Activated naive CD8-positive, alpha-beta T cell (primary cell): ENCODE results near the gene TEX52.
"Not testable (repeated sequence)": the region's sequence is repeated elsewhere in the genome, so short reads cannot be mapped to it uniquely, and the experiment has no call there.

Source experiments
- H3K27ac Mint-ChIP-seq: one replicate; pipeline ENCODE4 v1.8.0; 2021; ENCODE audit warnings: mixed read lengths
- H3K27me3 Mint-ChIP-seq: one replicate; pipeline ENCODE4 v1.8.0; 2021; ENCODE audit warnings: mixed read lengths
- H3K36me3 Mint-ChIP-seq: one replicate; pipeline ENCODE4 v1.8.0; 2021; ENCODE audit warnings: mixed read lengths
- H3K4me1 Mint-ChIP-seq: one replicate; pipeline ENCODE4 v1.8.0; 2021; ENCODE audit warnings: low read depth, mixed read lengths
- H3K4me3 Mint-ChIP-seq: one replicate; pipeline ENCODE4 v1.8.0; 2021; ENCODE audit warnings: mild to moderate bottlenecking, mixed read lengths
- H3K9me3 Mint-ChIP-seq: one replicate; pipeline ENCODE4 v1.8.0; 2021; ENCODE audit warnings: low read depth, mixed read lengths

TEX52 gene

DNA sequence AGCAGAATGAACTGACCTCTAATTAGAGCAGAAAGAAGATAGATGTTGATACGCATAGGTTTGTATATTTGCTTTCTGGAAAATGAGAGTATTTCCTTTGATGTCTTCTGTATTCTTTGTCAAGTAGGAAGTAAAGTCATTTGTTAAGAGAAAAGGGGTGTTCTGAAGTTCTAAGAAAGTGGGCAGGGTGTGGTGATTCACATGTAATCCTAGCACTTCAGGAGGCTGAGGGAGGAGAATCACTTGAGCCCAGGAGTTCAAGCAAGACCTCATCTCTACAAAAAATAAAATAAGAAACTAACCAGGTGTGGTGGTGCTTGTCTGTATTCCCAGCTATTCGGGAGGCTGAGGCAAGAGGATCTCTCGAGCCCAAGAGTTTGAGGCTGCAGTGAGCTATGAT, 23.0 kb upstream of the TEX52 start:
- Mint-ChIP-seq H3K4me3 (peak overlapping the region; percentile 7), H3K4me1 (peaks cover 40% of the 10 kb centered on the region), H3K27ac (no peak overlapping the region), H3K27me3 (no peaks in the 10 kb centered on the region), H3K9me3 (no peaks in the 10 kb centered on the region), H3K36me3 (no peaks in the 10 kb centered on the region)

DNA sequence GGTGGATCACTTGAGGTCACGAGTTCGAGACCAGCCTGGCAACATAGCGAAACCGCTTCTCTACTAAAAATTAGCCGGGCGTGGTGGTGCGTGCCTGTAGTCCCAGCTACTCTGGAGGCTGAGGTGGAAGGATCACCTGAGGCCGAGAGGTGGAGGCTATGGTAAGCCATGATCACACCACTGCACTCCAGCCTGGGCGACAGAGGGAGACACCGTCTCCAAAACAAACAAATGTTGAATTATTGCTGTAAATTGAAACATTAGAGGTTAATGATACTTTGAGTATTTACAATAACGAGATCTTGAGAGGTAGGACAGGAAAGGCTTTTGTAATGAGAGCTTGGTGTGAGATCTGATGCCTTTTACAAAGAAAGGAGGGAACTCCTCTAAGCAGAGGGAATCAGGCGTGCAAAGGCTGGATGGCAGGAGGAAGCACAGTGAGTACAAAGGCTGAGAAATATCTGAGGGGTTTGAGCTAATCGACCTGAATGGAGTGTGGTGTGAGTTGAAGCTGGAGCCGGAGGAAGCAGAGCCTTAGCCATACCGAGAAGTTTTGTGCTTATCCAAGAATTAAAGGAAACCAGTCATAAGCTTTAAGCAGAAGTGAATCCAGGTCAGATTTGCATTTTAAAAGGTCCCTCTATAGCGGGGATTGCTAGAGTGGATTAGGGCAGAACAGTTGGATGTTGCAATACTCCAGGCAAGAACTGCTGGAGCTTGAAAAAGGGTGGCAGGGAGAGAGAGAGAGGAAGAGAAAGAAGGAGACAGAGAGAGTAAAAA, 21.3 kb upstream of the TEX52 start:
- Mint-ChIP-seq H3K9me3 (no peaks in the 10 kb centered on the region), H3K4me3 (peak overlapping the region; percentile 97), H3K4me1 (peaks cover 37% of the 10 kb centered on the region), H3K36me3 (no peaks in the 10 kb centered on the region), H3K27ac (peak overlapping the region; percentile 98), H3K27me3 (no peaks in the 10 kb centered on the region)

DNA sequence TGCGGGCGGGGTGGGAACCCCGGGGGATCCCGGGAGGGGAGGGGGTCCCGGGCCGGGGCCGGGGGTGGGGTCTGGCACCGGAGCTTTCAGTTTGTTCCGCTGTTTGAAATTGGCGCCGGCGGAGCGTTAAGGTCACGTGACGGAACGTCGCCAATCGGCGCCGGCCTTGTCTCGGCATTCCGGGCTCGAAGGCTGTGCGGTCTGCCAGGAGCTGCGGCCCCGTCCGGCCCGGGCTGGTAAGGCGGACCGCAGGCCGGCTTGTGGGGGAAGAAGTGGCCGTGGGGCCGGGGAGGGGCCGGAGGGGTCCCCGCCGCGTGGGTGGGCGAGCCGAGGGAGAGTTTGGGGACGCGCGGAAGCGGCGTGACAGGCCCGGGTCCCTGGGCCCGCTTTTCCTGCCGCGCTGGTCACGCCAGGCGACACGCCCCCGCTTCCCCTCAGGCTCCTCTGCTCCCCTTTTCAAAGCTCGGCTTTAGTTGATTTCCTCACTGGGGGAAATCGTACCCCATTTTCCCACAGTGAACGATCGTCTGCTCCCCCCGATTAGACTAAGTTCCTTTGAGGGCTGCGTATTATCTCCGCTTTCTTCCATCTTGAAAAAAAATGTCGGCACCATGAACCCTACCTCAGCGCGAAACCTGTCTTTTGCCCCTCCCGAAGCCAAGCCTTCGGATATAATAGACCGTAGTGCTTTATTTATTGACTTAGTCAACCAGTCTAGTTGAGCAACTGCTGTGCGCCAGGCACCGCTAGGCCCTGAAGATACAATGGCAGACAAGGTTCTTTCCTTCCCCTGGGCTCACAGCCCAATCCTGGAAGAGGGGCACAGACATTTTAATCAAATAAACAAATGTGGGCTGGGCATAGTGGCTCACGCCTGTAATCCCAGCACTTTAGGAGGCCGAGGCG, 20.5 kb upstream of the TEX52 start, which contains the start of the genes FOXM1 and RHNO1:
Gene FOXM1, minus strand, starts transcription at position 128 of the 906 bp plus-strand sequence. CDS start 2,696 bp downstream, outside the sequence.
Gene RHNO1, plus strand, starts transcription at position 177 of the 906 bp plus-strand sequence. CDS start 8,144 bp downstream, outside the sequence.
- H3K36me3 Mint-ChIP-seq = no peaks in the 10 kb centered on the region
- peak within 1 kb of the TSS; percentile 97 for H3K4me3 Mint-ChIP-seq
- H3K27me3 Mint-ChIP-seq = no peaks in the 10 kb centered on the region
- H3K27ac Mint-ChIP-seq = peak within 1 kb of the TSS; percentile 98
- peaks cover 37% of the 10 kb centered on the region for H3K4me1 Mint-ChIP-seq
- no peaks in the 10 kb centered on the region for H3K9me3 Mint-ChIP-seq

DNA sequence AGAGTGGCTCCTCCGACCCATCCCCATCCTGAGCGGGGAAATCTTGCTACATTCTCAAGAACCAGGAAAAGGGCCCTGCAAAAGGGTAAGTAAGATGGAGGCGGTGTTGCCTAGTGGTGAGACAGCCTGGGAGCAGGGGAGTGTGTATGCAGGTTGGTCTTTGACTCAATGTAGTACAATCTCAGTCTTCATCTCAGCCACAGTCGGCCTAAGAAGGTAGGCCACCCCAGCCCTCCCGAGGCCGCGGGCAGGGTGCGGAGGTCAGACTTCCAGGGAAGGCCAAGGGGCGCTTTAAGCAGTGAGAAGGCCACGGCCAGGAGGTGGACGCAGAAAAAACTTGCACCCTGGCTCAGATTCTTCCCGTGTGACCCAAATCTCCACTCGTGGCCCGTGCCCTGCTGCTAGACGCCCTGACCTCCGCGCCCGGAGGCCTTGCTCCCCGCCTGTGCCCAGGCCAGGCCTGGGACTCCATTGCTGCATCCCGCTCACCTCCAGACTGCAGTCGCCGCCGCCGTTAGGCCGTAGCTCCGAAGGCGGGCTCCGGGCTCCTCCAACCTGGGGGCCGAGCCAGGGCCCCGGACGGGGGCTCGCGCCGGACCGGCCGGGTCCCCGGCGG, 19.7 kb upstream of the TEX52 start:
- Mint-ChIP-seq H3K27me3 (no peaks in the 10 kb centered on the region), H3K9me3 (no peaks in the 10 kb centered on the region), H3K27ac (peak overlapping the region; percentile 46), H3K36me3 (no peaks in the 10 kb centered on the region), H3K4me3 (peak overlapping the region; percentile 89), H3K4me1 (peaks cover 34% of the 10 kb centered on the region)

DNA sequence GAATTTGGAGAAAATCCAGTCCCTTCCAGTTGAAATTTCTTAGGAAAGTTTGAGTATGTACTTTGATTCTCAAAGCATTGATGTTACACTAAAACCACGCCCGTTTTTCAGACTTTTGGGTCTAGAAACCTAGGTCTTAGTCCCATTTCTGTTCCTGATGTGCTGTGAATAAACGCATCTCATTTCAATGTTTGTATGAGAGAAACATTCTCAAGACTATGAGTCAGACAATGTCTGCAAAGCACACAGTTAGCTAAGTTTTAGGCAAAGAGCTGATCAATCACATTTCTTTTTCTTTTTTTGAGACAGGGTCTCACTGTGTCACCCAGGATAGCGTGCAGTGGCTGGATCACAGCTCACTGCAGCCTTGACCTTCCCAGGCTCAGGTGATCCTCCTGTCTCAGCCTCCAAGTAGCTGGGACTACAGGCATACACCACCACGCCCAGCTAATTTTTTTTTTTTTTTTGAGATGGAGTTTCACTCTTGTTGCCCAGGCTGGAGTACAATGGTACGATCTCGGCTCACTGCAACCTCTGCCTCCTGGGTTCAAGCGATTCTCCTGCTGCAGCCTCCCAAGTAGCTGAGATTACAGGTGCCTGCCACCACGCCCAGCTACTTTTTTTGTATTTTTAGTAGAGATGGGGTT, 12.3 kb upstream of the TEX52 start:
- H3K36me3 Mint-ChIP-seq, H3K4me1 Mint-ChIP-seq, H3K27ac Mint-ChIP-seq, H3K9me3 Mint-ChIP-seq, H3K27me3 Mint-ChIP-seq, H3K4me3 Mint-ChIP-seq: not testable (repeated sequence)

DNA sequence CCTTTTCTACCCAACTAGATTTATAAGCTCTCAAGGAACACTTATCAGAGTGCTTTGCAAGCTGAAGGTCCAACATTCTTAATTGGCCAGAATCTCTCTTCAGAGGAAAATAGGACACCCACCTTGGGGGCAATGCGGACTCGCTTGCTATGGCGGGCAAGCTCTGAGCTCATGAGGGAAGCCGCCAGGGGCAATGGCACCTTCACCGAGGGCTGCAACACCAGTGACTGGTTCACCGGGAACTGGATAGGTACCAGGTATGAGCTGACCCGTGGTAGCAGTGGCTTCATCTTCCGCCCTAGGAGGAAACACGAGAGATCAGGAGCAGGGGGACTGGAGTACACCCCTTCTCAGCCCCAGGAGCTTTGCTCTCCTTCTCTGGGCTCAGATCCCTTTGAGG, 7.4 kb upstream of the TEX52 start:
- Mint-ChIP-seq H3K27ac (no peak overlapping the region), H3K4me3 (no peak overlapping the region), H3K27me3 (no peaks in the 10 kb centered on the region), H3K4me1 (peaks cover 6% of the 10 kb centered on the region), H3K36me3 (no peaks in the 10 kb centered on the region), H3K9me3 (no peaks in the 10 kb centered on the region)

DNA sequence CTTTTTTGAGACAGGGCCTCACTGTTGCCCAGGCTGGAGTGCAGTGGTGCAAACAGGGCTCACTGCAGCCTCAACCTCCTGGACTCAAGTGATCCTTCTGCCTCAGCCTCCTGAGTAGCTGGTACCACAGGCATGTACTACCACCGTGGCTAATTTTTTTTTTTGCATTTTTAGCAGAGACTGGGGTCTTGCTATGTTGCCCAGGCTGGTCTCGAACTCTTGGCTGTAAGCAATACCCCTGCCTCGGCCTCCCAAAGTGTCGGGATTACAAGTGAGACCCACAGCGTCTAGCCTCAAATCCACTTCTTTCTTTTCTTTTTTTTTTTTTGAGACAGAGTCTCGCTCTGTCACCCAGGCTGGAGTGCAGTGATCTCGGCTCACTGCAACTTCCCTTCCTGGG, 6.6 kb upstream of the TEX52 start:
- H3K4me3 Mint-ChIP-seq, H3K27me3 Mint-ChIP-seq, H3K27ac Mint-ChIP-seq, H3K9me3 Mint-ChIP-seq, H3K36me3 Mint-ChIP-seq, H3K4me1 Mint-ChIP-seq: not testable (repeated sequence)

DNA sequence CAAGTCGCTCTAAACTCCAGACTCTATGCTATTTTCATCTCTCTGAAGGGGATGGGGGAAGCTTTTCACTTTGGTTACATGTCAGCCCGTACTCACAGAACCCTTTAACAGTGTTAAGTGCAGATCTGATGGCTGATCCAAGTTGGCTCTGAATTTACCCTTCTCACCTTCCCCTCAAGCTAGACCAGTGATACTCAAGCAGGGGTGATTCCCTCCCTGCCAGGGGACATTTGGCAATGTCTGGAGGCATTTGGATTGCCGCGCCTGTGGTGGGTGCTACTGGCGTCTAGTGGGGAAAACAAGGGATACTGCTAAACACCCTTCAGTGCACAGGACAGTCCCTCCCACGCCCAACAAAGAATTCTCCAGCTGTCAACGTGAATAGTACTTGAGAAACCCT, 6.0 kb upstream of the TEX52 start:
- Mint-ChIP-seq H3K9me3 (no peaks in the 10 kb centered on the region), H3K27ac (no peak overlapping the region), H3K27me3 (no peaks in the 10 kb centered on the region), H3K4me1 (no peaks in the 10 kb centered on the region), H3K36me3 (no peaks in the 10 kb centered on the region), H3K4me3 (no peak overlapping the region)

DNA sequence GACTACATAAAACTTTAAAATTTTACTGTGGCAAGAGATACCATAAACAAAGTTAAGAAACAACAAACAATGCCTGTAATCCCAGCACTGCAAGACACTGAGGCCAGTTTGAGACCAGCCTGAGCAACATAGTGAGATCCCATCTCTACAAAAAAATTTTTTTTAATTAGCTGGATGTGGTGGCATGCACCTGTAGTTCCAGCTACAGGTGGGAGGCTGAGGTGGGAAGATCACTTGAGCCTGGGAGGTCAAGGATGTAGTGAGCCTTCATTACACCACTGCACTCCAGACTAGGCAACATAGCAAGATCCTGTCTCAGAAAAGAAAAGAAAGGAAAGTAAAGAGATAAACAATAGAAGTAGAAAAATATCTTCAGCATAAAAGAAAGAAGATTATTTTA, 3.3 kb upstream of the TEX52 start:
- Mint-ChIP-seq H3K9me3 (no peaks in the 10 kb centered on the region), H3K4me3 (no peak overlapping the region), H3K4me1 (no peaks in the 10 kb centered on the region), H3K27ac (no peak overlapping the region), H3K27me3 (no peaks in the 10 kb centered on the region), H3K36me3 (peaks cover 2% of the 10 kb centered on the region)

DNA sequence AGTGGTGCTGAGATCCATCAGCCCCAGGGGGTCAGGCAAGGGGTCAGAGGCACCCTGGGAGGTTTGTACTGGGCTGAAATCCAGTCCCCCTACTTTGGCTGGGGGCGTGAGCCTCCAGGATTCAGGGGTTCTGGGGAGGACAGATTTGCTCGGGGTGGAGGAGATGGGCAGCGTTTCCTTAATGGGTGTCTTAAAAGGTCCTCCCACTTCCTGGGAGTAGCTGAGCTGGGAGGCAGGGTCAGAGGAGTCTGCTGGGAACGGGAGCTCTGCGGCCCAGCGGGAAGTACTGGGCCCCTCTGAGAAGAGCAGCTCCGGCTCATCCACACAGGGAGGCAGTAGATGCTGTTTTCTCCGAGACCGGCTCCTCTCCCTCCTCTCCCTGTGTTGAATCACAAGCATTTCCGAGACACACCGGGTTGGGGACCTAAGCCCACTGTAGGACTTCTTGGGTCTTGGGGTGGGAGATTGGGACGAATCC, 2.1 kb upstream of the TEX52 start:
- Mint-ChIP-seq H3K36me3 (peaks cover 2% of the 10 kb centered on the region), H3K27ac (no peak overlapping the region), H3K27me3 (no peaks in the 10 kb centered on the region), H3K4me1 (no peaks in the 10 kb centered on the region), H3K4me3 (no peak overlapping the region), H3K9me3 (no peaks in the 10 kb centered on the region)

DNA sequence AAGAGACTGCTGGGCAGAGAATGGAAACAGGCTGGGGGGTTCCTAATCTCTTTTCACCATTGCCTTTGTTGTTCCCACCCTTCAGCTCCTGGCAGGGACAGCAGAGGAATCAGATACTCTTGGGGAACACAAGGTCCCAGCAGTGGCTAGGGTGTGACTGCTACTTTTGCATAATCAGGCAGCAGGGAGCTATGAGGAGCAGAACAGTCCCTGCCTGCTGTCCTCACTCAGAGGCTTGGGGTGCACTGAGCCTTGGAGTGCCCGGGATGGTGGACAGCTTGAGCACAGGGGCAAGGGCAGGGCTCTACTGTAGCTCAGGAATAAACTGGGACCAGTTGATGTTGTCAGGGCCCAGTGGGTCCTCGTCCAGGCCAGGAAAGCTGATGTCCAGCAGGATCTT, 1.5 kb upstream of the TEX52 start:
- Mint-ChIP-seq H3K9me3 (no peaks in the 10 kb centered on the region), H3K4me1 (no peaks in the 10 kb centered on the region), H3K27me3 (no peaks in the 10 kb centered on the region), H3K4me3 (no peak overlapping the region), H3K27ac (no peak overlapping the region), H3K36me3 (peaks cover 2% of the 10 kb centered on the region)

DNA sequence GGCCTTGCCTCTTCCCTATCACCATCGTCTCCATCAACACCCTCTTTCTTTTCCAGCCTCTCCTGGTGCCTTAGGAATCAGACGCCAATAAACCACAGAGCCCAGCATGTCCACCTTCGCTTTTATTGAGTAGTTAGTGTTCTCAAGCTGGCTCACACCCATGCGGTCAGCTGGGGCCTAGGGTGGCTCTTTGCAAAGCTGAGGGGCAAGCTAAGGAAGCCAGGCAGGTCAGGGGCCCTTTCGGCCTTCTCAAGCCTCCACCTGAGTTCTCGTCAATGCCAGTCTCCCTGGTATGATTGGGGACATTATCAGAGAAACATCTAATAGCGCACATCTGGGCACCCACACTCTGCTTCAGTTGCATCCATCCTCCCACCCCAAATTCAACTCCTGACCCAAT, 737 bp upstream of the TEX52 start:
- no peak overlapping the region for H3K4me3 Mint-ChIP-seq
- no peaks in the 10 kb centered on the region for H3K9me3 Mint-ChIP-seq
- H3K36me3 Mint-ChIP-seq = peaks cover 2% of the 10 kb centered on the region
- no peaks in the 10 kb centered on the region for H3K27me3 Mint-ChIP-seq
- H3K4me1 Mint-ChIP-seq = no peaks in the 10 kb centered on the region
- H3K27ac Mint-ChIP-seq = no peak overlapping the region

DNA sequence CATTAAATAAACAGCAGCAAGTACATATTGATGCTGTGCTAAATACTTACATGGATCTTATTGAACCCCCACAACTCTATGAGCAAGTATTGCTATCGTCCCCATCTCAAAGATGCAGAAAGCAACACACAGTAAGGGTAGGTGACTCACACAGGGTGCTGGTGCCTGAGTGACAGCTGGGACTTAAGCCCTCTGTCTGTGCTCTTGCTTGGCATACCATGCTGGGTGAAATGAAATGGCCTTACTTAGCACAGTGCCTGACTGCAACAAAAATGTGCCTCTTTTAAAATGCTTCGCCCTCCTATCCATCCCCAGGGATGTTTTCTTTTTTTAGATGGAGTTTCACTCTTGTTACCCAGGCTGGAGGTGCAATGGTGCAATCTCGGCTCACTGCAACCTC, 788 bp downstream of the TEX52 start:
- H3K36me3 Mint-ChIP-seq = peaks cover 2% of the 10 kb centered on the region
- no peak overlapping the region for H3K27ac Mint-ChIP-seq

DNA sequence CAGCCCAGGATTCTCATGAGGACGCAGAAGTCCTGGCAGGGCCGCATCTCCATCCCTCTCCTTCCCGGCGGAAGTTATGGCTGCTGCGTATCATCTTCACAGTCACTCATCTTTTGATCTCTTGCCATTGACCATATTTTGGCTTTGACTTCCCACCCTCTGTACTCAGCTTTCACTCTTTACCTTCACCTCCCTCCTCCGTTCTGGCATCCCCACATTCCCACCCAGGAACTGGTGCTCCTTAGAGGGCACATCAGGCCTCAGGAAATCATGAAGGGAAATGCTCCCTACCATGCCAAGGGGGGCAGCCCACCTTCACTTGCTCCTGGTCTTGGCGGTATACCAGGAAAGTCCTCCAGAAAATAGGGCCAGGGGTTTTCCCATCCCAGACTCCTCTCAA, 1.3 kb downstream of the TEX52 start:
- H3K27me3 Mint-ChIP-seq = no peaks in the 10 kb centered on the region
- no peaks in the 10 kb centered on the region for H3K4me1 Mint-ChIP-seq
- H3K27ac Mint-ChIP-seq = no peak overlapping the region
- H3K9me3 Mint-ChIP-seq = no peaks in the 10 kb centered on the region
- H3K36me3 Mint-ChIP-seq = peaks cover 2% of the 10 kb centered on the region
- no peak overlapping the region for H3K4me3 Mint-ChIP-seq

More for the DNA sequence above, 788 bp downstream of the TEX52 start:
- Mint-ChIP-seq H3K27me3 (no peaks in the 10 kb centered on the region), H3K4me1 (no peaks in the 10 kb centered on the region), H3K4me3 (no peak overlapping the region), H3K9me3 (no peaks in the 10 kb centered on the region)
